Activated CD4-positive, CD25-positive, alpha-beta regulatory T cell treated with anti-CD3 and anti-CD28 coated beads, Interleukin-2, amount 50 U/mL, for 24 hours (primary cell): ENCODE measurements around the gene IL1RAPL2.
"Not testable (repeated sequence)": the region's sequence is repeated elsewhere in the genome, so short reads cannot be mapped to it uniquely, and the experiment has no call there.

Source experiments
- ATAC-seq, 2 donors: fragments of 150-1000 bp; cut with Tn5 transposase; one replicate each; pipeline ENCODE4 v1.10.0; 2021; ENCODE audit warnings: mild to moderate bottlenecking in 1 of 2, moderate library complexity in 1 of 2

The IL1RAPL2 gene

DNA sequence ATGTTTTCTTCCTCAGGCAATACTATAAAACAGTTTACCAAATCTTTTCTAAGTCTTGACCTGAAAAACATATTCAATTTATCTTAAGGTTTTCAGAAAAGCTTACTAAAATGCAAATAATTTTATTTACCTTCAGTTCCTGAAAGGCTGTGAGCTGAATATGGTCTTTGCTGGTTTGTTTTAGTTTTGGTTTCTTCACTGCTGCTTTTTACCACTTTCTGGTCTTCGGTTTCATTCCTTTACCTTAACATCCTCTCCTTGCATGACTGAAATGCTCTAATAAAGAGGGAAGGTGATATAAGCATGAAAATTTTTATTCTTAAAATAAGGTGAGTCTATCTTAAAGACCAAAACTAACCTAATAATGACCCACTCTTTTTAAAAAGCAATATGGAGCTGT lies 1159.2 kb downstream of the IL1RAPL2 start:
- ATAC-seq, result no peak

GRCh38 chrX:105738162-105738561 lies 1172.2 kb downstream of the IL1RAPL2 start:
- ATAC-seq, result no peak

- no peak for ATAC-seq
Measured at GRCh38 chrX:105744291-105744690, 1178.3 kb downstream of the IL1RAPL2 start.

GRCh38 chrX:105744946-105745345 lies 1178.9 kb downstream of the IL1RAPL2 start:
- ATAC-seq, result no peak

DNA sequence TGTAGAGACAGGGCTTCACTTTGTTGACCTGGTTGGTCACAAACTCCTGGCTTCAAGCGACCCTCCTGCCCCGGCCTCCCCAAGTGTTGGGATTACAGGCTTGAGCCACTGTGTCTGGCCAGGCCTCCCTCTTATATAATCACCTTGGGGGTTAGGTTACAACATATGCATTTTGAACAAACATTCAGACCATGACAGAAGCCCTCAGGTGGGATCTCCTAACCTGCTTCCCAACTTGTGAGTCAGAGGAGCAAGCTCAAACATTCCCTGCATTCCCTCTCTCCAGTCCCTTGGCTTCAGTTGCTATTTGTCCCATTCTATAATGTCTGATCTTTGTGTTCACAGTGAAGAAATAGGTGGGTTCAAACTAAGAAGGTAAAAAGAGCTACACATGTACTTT lies 1179.9 kb downstream of the IL1RAPL2 start:
- no peak for ATAC-seq

- no peak for ATAC-seq
Measured at GRCh38 chrX:105752338-105752956, 1186.4 kb downstream of the IL1RAPL2 start.

DNA sequence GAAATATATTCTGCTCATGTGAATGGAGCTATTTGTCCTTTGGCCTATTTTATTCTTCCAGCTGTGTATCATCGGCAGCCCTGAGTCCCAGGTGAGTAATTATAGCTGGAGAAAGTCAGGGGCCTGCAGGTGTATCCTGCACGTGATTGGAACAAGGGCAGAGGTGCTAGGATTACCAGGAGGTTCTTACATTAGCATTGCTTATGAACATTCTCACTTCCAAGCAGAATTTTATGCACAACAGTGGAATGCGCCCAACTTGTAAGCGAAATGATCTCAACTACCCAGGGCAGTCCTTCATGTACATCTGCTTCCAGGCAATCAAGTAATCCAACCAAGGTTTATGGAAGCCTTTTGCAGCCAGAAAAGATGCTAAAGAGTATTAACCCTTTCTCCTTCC lies 1187.4 kb downstream of the IL1RAPL2 start:
- no peak for ATAC-seq

GRCh38 chrX:105754286-105754964 lies 1188.4 kb downstream of the IL1RAPL2 start:
- ATAC-seq, result no peak

DNA sequence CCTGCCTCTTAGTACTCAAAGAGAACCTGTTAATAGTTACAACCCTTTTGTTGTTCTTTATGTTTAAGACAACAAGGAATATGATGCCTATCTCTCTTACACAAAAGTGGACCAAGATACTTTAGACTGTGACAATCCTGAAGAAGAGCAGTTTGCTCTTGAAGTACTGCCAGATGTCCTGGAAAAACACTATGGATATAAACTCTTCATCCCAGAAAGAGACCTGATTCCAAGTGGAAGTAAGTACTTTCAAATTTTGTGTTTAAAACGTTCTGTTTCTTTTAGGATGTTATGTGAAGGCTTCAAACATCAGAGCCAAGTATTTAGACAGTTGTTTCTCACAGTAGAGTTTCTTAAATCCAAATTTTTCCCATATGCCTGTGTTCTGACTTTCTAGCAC lies 1189.1 kb downstream of the IL1RAPL2 start:
- ATAC-seq, result no peak

- no peak for ATAC-seq
Measured at GRCh38 chrX:105758754-105759153, 1192.8 kb downstream of the IL1RAPL2 start.

DNA sequence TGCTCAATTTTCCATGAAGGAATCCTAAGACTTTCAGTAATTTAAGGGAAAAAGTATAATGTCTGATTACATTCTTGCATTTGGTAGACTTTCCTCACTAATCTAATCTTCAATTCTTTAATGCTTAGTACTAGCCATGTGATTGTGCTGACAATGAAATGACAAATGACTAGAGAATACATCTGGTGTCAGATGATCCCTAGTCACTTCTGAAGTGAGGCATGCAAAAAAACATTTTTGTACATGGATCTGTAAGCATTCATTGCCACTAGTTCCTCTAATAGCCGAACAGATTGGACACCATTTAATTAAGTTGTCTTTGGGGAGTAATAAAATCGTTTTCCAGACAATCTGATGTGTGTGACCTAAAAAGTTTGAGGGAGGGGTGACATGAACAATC lies 1193.6 kb downstream of the IL1RAPL2 start:
- no peak for ATAC-seq

DNA sequence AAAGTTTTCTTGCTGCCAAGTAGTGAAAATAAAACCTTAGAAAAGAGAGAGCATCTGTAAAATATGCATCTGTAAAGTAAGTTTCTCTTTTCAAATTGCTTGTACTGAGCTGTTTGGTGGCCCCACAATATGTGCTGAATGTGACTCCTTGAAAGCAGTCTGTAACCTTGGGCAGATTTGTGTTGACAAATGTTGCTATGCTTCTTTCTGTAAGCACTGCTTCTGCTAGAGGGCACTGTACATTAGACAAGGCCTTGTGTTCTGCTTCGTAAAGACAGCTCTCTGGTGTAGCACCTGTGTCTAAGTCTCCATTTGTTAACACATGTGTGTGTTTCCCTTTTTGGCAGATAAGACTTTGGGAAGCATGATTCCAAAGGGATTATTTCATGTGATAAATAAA lies 1199.7 kb downstream of the IL1RAPL2 start:
- no peak for ATAC-seq

- no peak for ATAC-seq
Measured at GRCh38 chrX:105773801-105774200, 1207.8 kb downstream of the IL1RAPL2 start.

- no peak for ATAC-seq
Measured at GRCh38 chrX:105775679-105776078, 1209.7 kb downstream of the IL1RAPL2 start.

DNA sequence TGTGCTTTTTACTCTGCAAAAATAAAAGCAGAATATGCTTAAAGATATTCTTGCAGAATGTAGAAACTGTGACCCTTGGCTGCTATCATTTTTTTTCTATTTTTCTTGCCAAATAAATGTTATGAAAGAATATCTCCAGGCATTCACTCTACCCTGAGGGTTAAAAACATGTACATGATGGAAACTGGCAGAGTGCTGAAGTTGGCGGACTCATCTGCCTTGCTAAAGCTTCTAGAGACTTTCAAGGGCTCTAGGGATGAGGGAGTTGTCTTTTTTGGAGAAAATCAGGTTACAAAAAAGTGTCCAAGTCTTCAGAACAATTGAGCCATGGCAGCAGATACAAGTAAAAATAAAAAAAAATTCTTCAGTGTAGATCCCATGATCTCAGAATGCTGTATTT lies 1215.8 kb downstream of the IL1RAPL2 start:
- ATAC-seq, result no peak

DNA sequence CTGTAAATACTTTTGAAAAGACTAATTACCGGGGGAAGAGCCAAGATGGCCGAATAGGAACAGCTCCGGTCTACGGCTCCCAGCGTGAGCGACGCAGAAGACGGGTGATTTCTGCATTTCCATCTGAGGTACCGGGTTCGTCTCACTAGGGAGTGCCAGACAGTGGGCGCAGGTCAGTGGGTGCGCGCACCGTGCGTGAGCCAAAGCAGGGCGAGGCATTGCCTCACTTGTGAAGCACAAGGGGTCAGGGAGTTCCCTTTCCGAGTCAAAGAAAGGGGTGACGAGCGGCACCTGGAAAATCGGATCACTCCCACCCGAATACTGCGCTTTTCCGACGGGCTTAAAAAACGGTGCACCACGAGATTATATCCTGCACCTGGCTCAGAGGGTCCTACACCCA lies 1230.9 kb downstream of the IL1RAPL2 start:
- not testable (repeated sequence) for ATAC-seq

GRCh38 chrX:105803891-105804290 lies 1237.9 kb downstream of the IL1RAPL2 start:
- ATAC-seq, result no peak

GRCh38 chrX:105805655-105806054 lies 1239.7 kb downstream of the IL1RAPL2 start:
- not testable (repeated sequence) for ATAC-seq

DNA sequence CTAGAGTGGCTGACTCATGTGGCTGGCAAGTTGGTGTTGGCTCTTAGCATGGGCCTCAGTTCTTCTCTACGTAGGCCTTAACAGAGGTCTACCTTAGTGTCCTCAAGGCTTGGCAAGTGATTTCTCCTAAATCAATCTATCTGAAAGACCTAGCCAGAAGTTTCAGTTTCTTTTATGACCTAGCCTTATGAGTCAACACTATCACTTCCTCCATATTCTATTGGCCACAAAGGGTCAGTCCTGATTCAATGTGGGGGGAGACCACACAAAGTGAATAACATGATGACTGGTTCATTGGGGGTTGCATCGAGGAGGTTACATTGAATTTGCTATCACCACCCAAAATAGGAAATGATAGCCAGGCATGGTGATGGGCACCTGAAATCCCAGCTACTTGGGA lies 1250.5 kb downstream of the IL1RAPL2 start:
- ATAC-seq, result no peak
